IMR-90 (cell line): ENCODE results near the gene USP31. TPM values are rescaled to one million over a fixed set of nuclear protein-coding genes. Genes with fewer than 3 reads are reported as not detected.

ENCODE experiments used
- ATAC-seq: fragments of 200-7000 bp; cut with Tn5 transposase; 2 replicates; pipeline ENCODE4 v1.9.1; 2020; ENCODE audit warnings: low read depth, mild to moderate bottlenecking, moderate library complexity
- BruUV-seq: library from RNA; stranded (reverse); fragments of 400-500 nt; replicated peaks from 2 replicates; lab custom pipeline; 2021; lab: Mats Ljungman, UMichigan
- CTCF ChIA-PET: fragments of 300-600 bp; formaldehyde crosslinking; extraction: SDS; loops from one replicate; lab custom pipeline; 2021; ENCODE audit warnings: antibody characterized with exemption; lab: Yijun Ruan, JAX
- POLR2A ChIA-PET: fragments of 300-600 bp; sonication (Branson Sonifier 250); formaldehyde crosslinking; loops from one replicate; lab custom pipeline; 2022; ENCODE audit warnings: antibody characterized with exemption; ENCODE audit not compliant: unreplicated experiment; lab: Charles Lee
- DNase-seq: peaks from one replicate; pipeline ENCODE4 v3.0.0; 2013
- H2AFZ ChIP-seq: replicated peaks from 2 replicates; pipeline ENCODE3; 2013; ENCODE audit warnings: low read length, mild to moderate bottlenecking; ENCODE audit not compliant: poor library complexity
- H2AK5ac ChIP-seq: 2 replicates; pipeline ENCODE4 v1.6.1; 2013; ENCODE audit warnings: low read depth, low read length, inconsistent platforms
- H2AK9ac ChIP-seq: replicated peaks from 2 replicates; pipeline ENCODE3; 2013; ENCODE audit warnings: mild to moderate bottlenecking, low read depth, low read length, moderate library complexity; ENCODE audit not compliant: poor library complexity
- H2BK120ac ChIP-seq: 2 replicates; pipeline ENCODE4 v1.6.1; 2013; ENCODE audit warnings: low read depth, low read length, inconsistent platforms
- H2BK15ac ChIP-seq: 3 replicates; pipeline ENCODE4 v1.6.1; 2013; ENCODE audit warnings: low read depth, low read length, inconsistent platforms
- H2BK20ac ChIP-seq: 2 replicates; pipeline ENCODE4 v1.6.1; 2013; ENCODE audit warnings: low read depth, mild to moderate bottlenecking, inconsistent platforms, low read length, moderate library complexity
- H2BK5ac ChIP-seq: 2 replicates; pipeline ENCODE4 v1.6.1; 2013; ENCODE audit warnings: mild to moderate bottlenecking, low read depth, low read length, inconsistent platforms; ENCODE audit not compliant: poor library complexity, severe bottlenecking
- H3K14ac ChIP-seq: replicated peaks from 2 replicates; pipeline ENCODE4 v1.6.1; 2013; ENCODE audit warnings: low read depth, low read length, inconsistent platforms
- H3K18ac ChIP-seq: 2 replicates; pipeline ENCODE4 v1.6.1; 2013; ENCODE audit warnings: low read depth, low read length, control low read depth
- H3K23ac ChIP-seq: 2 replicates; pipeline ENCODE4 v1.6.1; 2013; ENCODE audit warnings: low read depth, low read length, inconsistent platforms
- H3K27ac ChIP-seq: 2 replicates; pipeline ENCODE4 v1.5.1; 2013; ENCODE audit warnings: mild to moderate bottlenecking, control low read depth, low read length; ENCODE audit not compliant: insufficient read depth
- H3K27me3 ChIP-seq: 2 replicates; pipeline ENCODE4 v1.6.1; 2013; ENCODE audit warnings: low read length; ENCODE audit not compliant: control insufficient read depth, insufficient read depth
- H3K36me3 ChIP-seq: 2 replicates; pipeline ENCODE4 v1.6.1; 2013; ENCODE audit warnings: low read length, mixed read lengths; ENCODE audit not compliant: control insufficient read depth, insufficient read depth
- H3K4ac ChIP-seq: 2 replicates; pipeline ENCODE4 v1.6.1; 2013; ENCODE audit warnings: low read depth, low read length, inconsistent platforms
- H3K4me1 ChIP-seq: 2 replicates; pipeline ENCODE4 v1.6.1; 2013; ENCODE audit warnings: low read length, mixed read lengths; ENCODE audit not compliant: control insufficient read depth, insufficient read depth
- H3K4me2 ChIP-seq: 2 replicates; pipeline ENCODE4 v1.6.1; 2013; ENCODE audit warnings: low read depth, mild to moderate bottlenecking, control low read depth, low read length, moderate library complexity
- H3K4me3 ChIP-seq: 2 replicates; pipeline ENCODE4 v1.5.1; 2013; ENCODE audit warnings: low read depth, mild to moderate bottlenecking, control low read depth, low read length, moderate library complexity; ENCODE audit not compliant: insufficient read depth
- H3K56ac ChIP-seq: 2 replicates; pipeline ENCODE4 v1.6.1; 2013; ENCODE audit warnings: low read length, inconsistent platforms; ENCODE audit not compliant: insufficient read depth; ENCODE audit errors: extremely low read depth
- H3K79me1 ChIP-seq, 2 experiments: 2 replicates each; pipeline ENCODE4 v1.6.1; 2013; ENCODE audit warnings: low read length in 2 of 2, inconsistent platforms in 1 of 2, low read depth in 1 of 2
- H3K9ac ChIP-seq: 2 replicates; pipeline ENCODE4 v1.6.1; 2013; ENCODE audit warnings: low read depth, low read length, control low read depth
- H3K9me1 ChIP-seq: 2 replicates; pipeline ENCODE4 v1.6.1; 2013; ENCODE audit warnings: low read length, inconsistent platforms; ENCODE audit not compliant: insufficient read depth
- H3K9me3 ChIP-seq: 2 replicates; pipeline ENCODE4 v1.6.1; 2013; ENCODE audit warnings: low read length; ENCODE audit not compliant: control insufficient read depth, insufficient read depth
- H4K20me1 ChIP-seq: 2 replicates; pipeline ENCODE4 v1.6.1; 2013; ENCODE audit warnings: low read length, inconsistent platforms; ENCODE audit not compliant: insufficient read depth
- H4K5ac ChIP-seq: 2 replicates; pipeline ENCODE4 v1.6.1; 2013; ENCODE audit warnings: mild to moderate bottlenecking, low read depth, low read length, control low read depth
- H4K8ac ChIP-seq, 2 experiments: 2 replicates each; pipeline ENCODE4 v1.6.1; 2013; ENCODE audit warnings: low read depth in 2 of 2, low read length in 2 of 2, control low read depth in 1 of 2, inconsistent platforms in 1 of 2
- H4K91ac ChIP-seq: 2 replicates; pipeline ENCODE4 v1.6.1; 2013; ENCODE audit warnings: low read depth, low read length, inconsistent platforms; ENCODE audit not compliant: insufficient read depth
- BHLHE40 ChIP-seq: fragments of 150-350 bp; IDR thresholded peaks from 2 replicates; pipeline ENCODE4 v1.6.1; 2016; ENCODE audit warnings: mild to moderate bottlenecking, low read depth, low read length
- CEBPB ChIP-seq: IDR thresholded peaks from 2 replicates; pipeline ENCODE4 v1.6.1; 2012; ENCODE audit warnings: low read depth, low read length, improper control_type of control experiment
- CHD1 ChIP-seq: IDR thresholded peaks from 2 replicates; pipeline ENCODE4 v1.6.1; 2012; ENCODE audit warnings: low read depth, low read length, improper control_type of control experiment
- CTCF ChIP-seq: conservative IDR thresholded peaks from 2 replicates; pipeline ENCODE4 v1.5.1; 2012; ENCODE audit warnings: mild to moderate bottlenecking, low read depth, low read length, improper control_type of control experiment
- ELK1 ChIP-seq: fragments of 150-350 bp; IDR thresholded peaks from 2 replicates; pipeline ENCODE4 v1.6.1; 2016; ENCODE audit warnings: low read depth, mild to moderate bottlenecking, low read length, moderate library complexity, borderline replicate concordance
- FOS ChIP-seq: fragments of 150-350 bp; IDR thresholded peaks from 2 replicates; pipeline ENCODE4 v1.6.1; 2016; ENCODE audit warnings: low read depth, low read length
- MAFK ChIP-seq: IDR thresholded peaks from 2 replicates; pipeline ENCODE4 v1.6.1; 2012; ENCODE audit warnings: low read depth, low read length, improper control_type of control experiment
- MAZ ChIP-seq: IDR thresholded peaks from 2 replicates; pipeline ENCODE4 v1.6.1; 2012; ENCODE audit warnings: low read depth, mild to moderate bottlenecking, low read length, improper control_type of control experiment, moderate library complexity, borderline replicate concordance
- MXI1 ChIP-seq: IDR thresholded peaks from 2 replicates; pipeline ENCODE4 v1.6.1; 2012; ENCODE audit warnings: low read depth, mild to moderate bottlenecking, low read length, moderate library complexity, borderline replicate concordance
- NFE2L2 ChIP-seq: fragments of 150-350 bp; IDR thresholded peaks from 2 replicates; pipeline ENCODE4 v1.6.1; 2016; ENCODE audit warnings: low read depth, mild to moderate bottlenecking, low read length
- POLR2A ChIP-seq: IDR thresholded peaks from 2 replicates; pipeline ENCODE4 v1.6.1; 2012; ENCODE audit warnings: mild to moderate bottlenecking, low read depth, low read length
- RAD21 ChIP-seq: IDR thresholded peaks from 2 replicates; pipeline ENCODE4 v1.6.1; 2012; ENCODE audit warnings: low read length, improper control_type of control experiment
- RCOR1 ChIP-seq: IDR thresholded peaks from 2 replicates; pipeline ENCODE4 v1.6.1; 2012; ENCODE audit warnings: mild to moderate bottlenecking, low read length, improper control_type of control experiment; ENCODE audit not compliant: insufficient replicate concordance
- RFX5 ChIP-seq: IDR thresholded peaks from 2 replicates; pipeline ENCODE4 v1.8.0; 2012; ENCODE audit warnings: low read depth, mild to moderate bottlenecking, low read length, moderate library complexity
- SMC3 ChIP-seq: fragments of 150-350 bp; IDR thresholded peaks from 2 replicates; pipeline ENCODE4 v1.6.1; 2016; ENCODE audit warnings: low read depth, mild to moderate bottlenecking, antibody characterized with exemption, low read length, moderate library complexity
- USF2 ChIP-seq: fragments of 150-350 bp; IDR thresholded peaks from 2 replicates; pipeline ENCODE4 v1.6.1; 2017; ENCODE audit warnings: mild to moderate bottlenecking, antibody characterized with exemption, low read length, low read depth
- WGBS, 2 experiments: methylation state at CpG; one replicate each; pipeline versions ENCODE4 v1.1.5 to v1.1.7; 2013; ENCODE audit warnings: missing lambda C conversion rate in 2 of 2; ENCODE audit not compliant: insufficient read length in 1 of 2; ENCODE audit errors: extremely low coverage in 2 of 2; 5-methylcytosine and 5-hydroxymethylcytosine counted together
- dilution Hi-C: fragments of 300-500 bp; cut with HindIII; formaldehyde crosslinking; loops from one replicate; pipeline ENCODE4 v1.14.3; 2018; ENCODE audit warnings: low sequenced_read_pairs; ENCODE audit not compliant: unreplicated experiment
- in situ Hi-C: fragments of 300-500 bp; cut with MboI; formaldehyde crosslinking; loops from 3 replicates; pipeline ENCODE4 v1.14.3; 2019; ENCODE audit warnings: low sequenced_read_pairs, inconsistent platforms, mixed read lengths
- intact Hi-C: fragments of 100-400 bp; cut with micrococcal nuclease; formaldehyde crosslinking; loops from 2 replicates; pipeline ENCODE4 v1.10.0; 2022
- polyA plus RNA-seq, 3 experiments: library from polyadenylated mRNA; depleted of rRNA; stranded (reverse); fragments of >200 nt; gene quantifications; 2 replicates each; pipeline ENCODE4 v1.2.3, GENCODE V29; 2012; ENCODE audit warnings: low replicate concordance in 1 of 3
- total RNA-seq: library from RNA; depleted of rRNA; stranded (reverse); fragments of >200 nt; gene quantifications from 2 replicates; pipeline ENCODE4 v1.2.3, GENCODE V29; 2012

The USP31 gene
- total and polyA plus RNA-seq, 2 of the 4 experiments (the other 2 are of a cell fraction) = 2.9 to 3.4 TPM

GRCh38 chr16:23195366-23195978, 46.2 kb upstream of the USP31 start:
- Histone ChIP-seq H3K27ac (no peak overlapping the region), H3K4me3 (no peak overlapping the region), H4K20me1 (no peaks in the 10 kb centered on the region), H3K18ac (no peak overlapping the region), H3K79me1 (no peaks in the 10 kb centered on the region), H4K91ac (no peak overlapping the region), H2AK9ac (no peak overlapping the region), H2AK5ac (no peak overlapping the region), H3K23ac (no peak overlapping the region), H3K9me3 (no peaks in the 10 kb centered on the region), H3K9me1 (no peaks in the 10 kb centered on the region), H4K5ac (no peak overlapping the region), H3K14ac (no peak overlapping the region), H2BK5ac (no peak overlapping the region), H3K27me3 (no peaks in the 10 kb centered on the region), H3K9ac (no peak overlapping the region), H2AFZ (no peak overlapping the region), H2BK15ac (no peak overlapping the region), H3K4ac (no peak overlapping the region), H3K36me3 (no peaks in the 10 kb centered on the region), H3K4me2 (no peak overlapping the region), H2BK20ac (no peak overlapping the region), H4K8ac (no peak overlapping the region), H3K4me1 (no peaks in the 10 kb centered on the region), H3K56ac (no peak overlapping the region), H2BK120ac (no peak overlapping the region)
- ChIA-PET CTCF (no interaction called here), POLR2A (no interaction called here)
- BruUV-seq = no TSS peak
- TF ChIP-seq MXI1 (no peak), CEBPB (no peak), RCOR1 (no peak), CHD1 (no peak), POLR2A (no peak), SMC3 (no peak), RFX5 (no peak), MAZ (no peak), RAD21 (no peak), BHLHE40 (no peak), NFE2L2 (no peak), USF2 (no peak), ELK1 (no peak), CTCF (no peak), MAFK (no peak), FOS (no peak)
- no peak for ATAC-seq
- intact Hi-C loops = no loop called here
- WGBS, 2 experiments = no CpG with 5 or more reads among the region's 3 CpGs
- in situ Hi-C loops = no loop called here
- dilution Hi-C loops = no loop called here
- no peak for DNase-seq
